Vagina (tissue), 2 donors: Measurements from ENCODE around the gene NUP153.

Experiments
- CTCF ChIP-seq, 3 experiments: fragments of 450-650 bp in 2 of 3; fragments of 200-600 bp in 1 of 3; sonication (generic) in 1 of 3; IDR thresholded peaks; one replicate each; pipeline ENCODE4 v1.5.1; 2017 to 2019; ENCODE audit warnings: antibody characterized with exemption in 3 of 3, mild to moderate bottlenecking in 2 of 3, moderate library complexity in 2 of 3
- POLR2A ChIP-seq, 2 donors: fragments of 450-650 bp; IDR thresholded peaks; one replicate each; pipeline ENCODE4 v1.6.1; 2017; ENCODE audit warnings: antibody characterized with exemption in 2 of 2, mild to moderate bottlenecking in 2 of 2, moderate library complexity in 2 of 2
- POLR2AphosphoS5 ChIP-seq, 2 donors: sonication (generic); formaldehyde crosslinking; IDR thresholded peaks; one replicate each; pipeline ENCODE4 v1.9.0; 2017; ENCODE audit warnings: antibody characterized with exemption in 2 of 2, mild to moderate bottlenecking in 2 of 2, low read depth in 1 of 2; ENCODE audit not compliant: insufficient read depth in 1 of 2

GRCh38 chr6:17650656-17651309 is 55.9 kb downstream of the NUP153 start:
- no peak for TF ChIP-seq CTCF (IDR thresholded peaks at IDR 0.05)
- TF ChIP-seq POLR2A (IDR thresholded peaks at IDR 0.05), result no peak
- TF ChIP-seq POLR2AphosphoS5 (IDR thresholded peaks at IDR 0.05; ENCODE audit: insufficient read depth in 1 of 2, low read depth in 1 of 2), result no peak
